Fibroblast of lung (primary cell): ENCODE results near the gene LGI1. TPM values are rescaled to one million over a fixed set of nuclear protein-coding genes. Genes with fewer than 3 reads are reported as not detected.

ENCODE experiments used
- DNase-seq, 2 donors: peaks; one replicate each; pipeline versions ENCODE4 v3.0.0 to v3.0.0-alpha.2; 2010; ENCODE audit warnings: low read depth in 2 of 2
- H2AFZ ChIP-seq: 2 replicates; pipeline ENCODE4 v1.5.1; 2012; ENCODE audit warnings: low read length, control low read depth, inconsistent platforms
- H3K27ac ChIP-seq: 2 replicates; pipeline ENCODE4 v1.5.1; 2011; ENCODE audit warnings: low read length, control low read depth; ENCODE audit not compliant: insufficient read depth
- H3K27me3 ChIP-seq: 2 replicates; pipeline ENCODE4 v1.5.1; 2011; ENCODE audit warnings: mild to moderate bottlenecking, low read length; ENCODE audit not compliant: control insufficient read depth, insufficient read depth
- H3K36me3 ChIP-seq: 2 replicates; pipeline ENCODE4 v1.5.1; 2011; ENCODE audit warnings: low read length; ENCODE audit not compliant: control insufficient read depth, insufficient read depth
- H3K4me1 ChIP-seq: 2 replicates; pipeline ENCODE4 v1.5.1; 2011; ENCODE audit warnings: low read length; ENCODE audit not compliant: control insufficient read depth, insufficient read depth; ENCODE audit errors: extremely low read depth
- H3K4me2 ChIP-seq: 2 replicates; pipeline ENCODE4 v1.5.1; 2011; ENCODE audit warnings: low read length, control low read depth; ENCODE audit not compliant: insufficient read depth; ENCODE audit errors: extremely low read depth
- H3K4me3 ChIP-seq, 4 experiments: fragments of 200-600 bp in 1 of 4; sonication (generic) in 1 of 4; replicated peaks in 1 of 4; 2 replicates each; pipeline ENCODE4 v1.5.1; 2011 to 2016; ENCODE audit warnings: low read length in 4 of 4, low read depth in 3 of 4, mild to moderate bottlenecking in 3 of 4, control low read depth in 2 of 4, inconsistent platforms in 1 of 4, mixed read lengths in 1 of 4; ENCODE audit not compliant: insufficient read depth in 1 of 4; ENCODE audit errors: control extremely low read depth in 1 of 4
- H3K79me2 ChIP-seq: 2 replicates; pipeline ENCODE4 v1.5.1; 2012; ENCODE audit warnings: mild to moderate bottlenecking, low read length, inconsistent platforms; ENCODE audit not compliant: control insufficient read depth, insufficient read depth
- H3K9ac ChIP-seq: 2 replicates; pipeline ENCODE4 v1.5.1; 2011; ENCODE audit warnings: mild to moderate bottlenecking, low read length, control low read depth; ENCODE audit not compliant: insufficient read depth
- H3K9me3 ChIP-seq: 2 replicates; pipeline ENCODE4 v1.5.1; 2012; ENCODE audit warnings: low read depth, low read length; ENCODE audit not compliant: control insufficient read depth, insufficient read depth
- H4K20me1 ChIP-seq: 2 replicates; pipeline ENCODE4 v1.5.1; 2011; ENCODE audit warnings: low read length; ENCODE audit not compliant: control insufficient read depth, insufficient read depth; ENCODE audit errors: extremely low read depth
- EZH2 ChIP-seq: IDR thresholded peaks from 2 replicates; pipeline ENCODE4 v1.5.1; 2012; ENCODE audit warnings: low read length, control low read depth, mild to moderate bottlenecking; ENCODE audit errors: missing control alignments
- polyA plus RNA-seq, 2 donors: library from polyadenylated mRNA; depleted of rRNA in 1 of 2; stranded (reverse) in 1 of 2; unstranded in 1 of 2; fragments of >200 nt; gene quantifications; 2 replicates each; pipeline ENCODE4 v1.2.1, GENCODE V29; 2011 to 2012; ENCODE audit warnings: missing spikeins in 1 of 2
- total RNA-seq: library from RNA; depleted of rRNA; stranded (reverse); fragments of >200 nt; gene quantifications from 2 replicates; pipeline ENCODE4 v1.2.1, GENCODE V29; 2014
- TF ChIP-seq, protein P1 (sequence below), 2 donors: IDR thresholded peaks in 1 of 2; conservative IDR thresholded peaks in 1 of 2; 1 replicate in 1 of 2; 2 replicates in 1 of 2; pipeline ENCODE4 v1.5.1; 2011 to 2012; ENCODE audit warnings: low read length in 2 of 2, control low read depth in 1 of 2, inconsistent platforms in 1 of 2, low read depth in 1 of 2, mild to moderate bottlenecking in 1 of 2

Gene LGI1
- total and polyA plus RNA-seq, 2 donors (not counting 1 experiment from before 2014, with no cell fraction given) = not detected

DNA sequence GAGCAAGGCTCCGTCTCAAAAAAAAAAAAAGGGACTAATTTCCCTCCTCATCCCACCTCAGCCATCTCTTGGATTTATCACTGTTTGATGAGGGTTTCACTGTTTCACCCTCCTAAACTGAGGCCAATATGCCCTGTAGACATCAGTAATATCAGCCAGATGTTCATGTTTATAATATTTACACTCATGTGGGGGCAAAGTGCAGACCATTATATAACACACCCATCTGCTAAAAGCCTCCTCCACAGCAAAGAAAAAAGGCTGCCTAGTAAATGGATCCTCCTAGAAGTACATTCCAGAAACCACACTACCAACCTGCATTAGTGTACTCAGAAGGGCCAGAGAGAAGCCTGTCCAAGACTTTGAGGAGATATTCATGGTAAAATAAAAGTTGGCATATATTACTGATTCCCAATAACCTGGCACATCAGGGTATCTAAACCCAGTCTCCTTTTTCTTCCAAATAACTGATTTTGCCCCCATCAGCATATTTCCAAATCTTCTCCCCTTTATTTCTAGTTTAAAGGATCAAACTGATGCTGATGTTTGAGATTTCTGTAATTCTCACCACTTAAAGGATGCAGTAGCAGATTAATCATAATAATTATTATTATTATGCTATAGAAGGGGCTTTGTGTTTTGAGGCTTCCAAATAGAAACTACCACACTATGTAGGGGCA lies 55.1 kb downstream of the LGI1 start:
- TF ChIP-seq, protein P1, sequence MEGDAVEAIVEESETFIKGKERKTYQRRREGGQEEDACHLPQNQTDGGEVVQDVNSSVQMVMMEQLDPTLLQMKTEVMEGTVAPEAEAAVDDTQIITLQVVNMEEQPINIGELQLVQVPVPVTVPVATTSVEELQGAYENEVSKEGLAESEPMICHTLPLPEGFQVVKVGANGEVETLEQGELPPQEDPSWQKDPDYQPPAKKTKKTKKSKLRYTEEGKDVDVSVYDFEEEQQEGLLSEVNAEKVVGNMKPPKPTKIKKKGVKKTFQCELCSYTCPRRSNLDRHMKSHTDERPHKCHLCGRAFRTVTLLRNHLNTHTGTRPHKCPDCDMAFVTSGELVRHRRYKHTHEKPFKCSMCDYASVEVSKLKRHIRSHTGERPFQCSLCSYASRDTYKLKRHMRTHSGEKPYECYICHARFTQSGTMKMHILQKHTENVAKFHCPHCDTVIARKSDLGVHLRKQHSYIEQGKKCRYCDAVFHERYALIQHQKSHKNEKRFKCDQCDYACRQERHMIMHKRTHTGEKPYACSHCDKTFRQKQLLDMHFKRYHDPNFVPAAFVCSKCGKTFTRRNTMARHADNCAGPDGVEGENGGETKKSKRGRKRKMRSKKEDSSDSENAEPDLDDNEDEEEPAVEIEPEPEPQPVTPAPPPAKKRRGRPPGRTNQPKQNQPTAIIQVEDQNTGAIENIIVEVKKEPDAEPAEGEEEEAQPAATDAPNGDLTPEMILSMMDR (conservative IDR thresholded peaks at IDR 0.05 in 1 of 2, IDR thresholded peaks at IDR 0.05 in 1 of 2; ENCODE audit: low read depth in 1 of 2, low read length in 2 of 2) = no peak
- TF ChIP-seq EZH2 = no peak
- Histone ChIP-seq H3K4me1 (no peaks in the 10 kb centered on the region), H4K20me1 (no peaks in the 10 kb centered on the region), H3K9me3 (no peaks in the 10 kb centered on the region), H3K36me3 (no peaks in the 10 kb centered on the region), H2AFZ (no peak overlapping the region), H3K9ac (no peak overlapping the region), H3K79me2 (no peaks in the 10 kb centered on the region), H3K27ac (no peak overlapping the region), H3K4me2 (no peak overlapping the region), H3K27me3 (no peaks in the 10 kb centered on the region), H3K4me3 (no peak overlapping the region)
- no peak for DNase-seq

DNA sequence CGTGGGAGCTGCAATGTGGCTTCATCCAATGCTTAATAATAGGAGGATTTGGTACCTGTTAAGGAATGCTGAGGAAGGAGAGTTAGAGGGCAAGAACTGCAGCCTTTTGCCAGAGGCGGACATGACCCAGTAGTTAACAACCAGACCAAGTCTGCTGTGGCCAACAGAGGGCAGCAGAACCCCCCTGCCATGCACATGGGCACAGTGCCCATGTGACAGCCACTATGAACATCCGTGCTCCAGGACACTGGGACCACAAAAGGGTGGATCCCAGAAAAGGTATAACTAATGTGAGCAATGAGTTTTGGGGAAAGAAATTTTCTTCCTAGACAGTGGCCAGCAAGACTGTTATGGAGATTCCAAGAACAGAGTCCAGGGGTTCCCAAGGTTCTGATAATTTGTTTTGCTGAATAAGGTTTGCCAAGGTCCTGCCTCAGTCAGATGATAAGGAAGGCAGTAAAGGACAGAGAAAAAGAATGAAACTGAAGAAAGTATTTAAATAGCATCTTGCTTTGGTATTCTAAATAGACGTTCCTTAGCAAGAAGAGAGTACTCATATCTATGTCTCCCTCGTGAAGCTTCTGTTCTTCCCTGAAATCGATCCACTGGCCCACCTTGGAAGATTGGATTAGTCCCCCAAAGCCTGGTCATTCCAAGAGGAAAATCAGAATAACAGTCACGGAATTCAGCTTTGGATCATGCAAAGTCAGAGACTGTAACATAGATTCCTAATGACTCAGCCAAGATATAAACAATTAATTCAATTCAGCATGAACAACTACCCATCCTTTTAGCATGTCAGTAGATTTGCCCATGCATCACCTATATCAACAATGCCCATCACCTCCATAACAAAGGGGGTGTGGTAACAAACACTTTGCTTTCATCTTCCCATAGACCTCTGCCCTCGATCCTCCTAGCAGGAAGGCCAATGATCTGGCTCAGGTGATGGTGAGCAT lies 56.0 kb downstream of the LGI1 start:
- no peak overlapping the region for H3K27ac ChIP-seq

More for the DNA sequence above, 56.0 kb downstream of the LGI1 start:
- DNase-seq = peak; percentile 31 to 37
- H3K79me2 ChIP-seq = no peaks in the 10 kb centered on the region
- H3K9ac ChIP-seq = no peak overlapping the region
- H3K4me1 ChIP-seq = no peaks in the 10 kb centered on the region
- H3K27me3 ChIP-seq = peaks cover 2% of the 10 kb centered on the region
- no peaks in the 10 kb centered on the region for H3K9me3 ChIP-seq
- no peaks in the 10 kb centered on the region for H3K36me3 ChIP-seq
- TF ChIP-seq, protein P1 (conservative IDR thresholded peaks at IDR 0.05 in 1 of 2, IDR thresholded peaks at IDR 0.05 in 1 of 2; ENCODE audit: low read depth in 1 of 2, low read length in 2 of 2) = peak; percentile 35 to 61
- TF ChIP-seq EZH2 = no peak
- H4K20me1 ChIP-seq = no peaks in the 10 kb centered on the region
- H3K4me2 ChIP-seq = no peak overlapping the region
- H2AFZ ChIP-seq = no peak overlapping the region
- no peak overlapping the region for H3K4me3 ChIP-seq
